DMS 273 treated with DMSO at 0.1 percent for 48 hours (cell line): ENCODE measurements around the gene EWSR1.

Experiments
- DNase-seq: peaks from one replicate; lab custom pipeline; 2025; lab: John Stamatoyannopoulos, UW

Gene EWSR1

GRCh38 chr22:29269731-29270474 is 1.8 kb downstream of the EWSR1 start:
- no peak for DNase-seq

GRCh38 chr22:29270475-29271271 is 2.6 kb downstream of the EWSR1 start:
- DNase-seq: no peak

- no peak for DNase-seq
Observed at GRCh38 chr22:29272624-29273023, 4.6 kb downstream of the EWSR1 start.

GRCh38 chr22:29275167-29275566 is 7.1 kb downstream of the EWSR1 start:
- no peak for DNase-seq

GRCh38 chr22:29275819-29276565 is 7.9 kb downstream of the EWSR1 start:
- DNase-seq: no peak

- no peak for DNase-seq
Observed at GRCh38 chr22:29277927-29278326, 9.9 kb downstream of the EWSR1 start.

- DNase-seq: no peak
Observed at GRCh38 chr22:29284196-29284595, 16.1 kb downstream of the EWSR1 start.

GRCh38 chr22:29288837-29289236 is 20.8 kb downstream of the EWSR1 start:
- DNase-seq: no peak

GRCh38 chr22:29290061-29290460 is 22.0 kb downstream of the EWSR1 start:
- no peak for DNase-seq

- DNase-seq: no peak
Observed at GRCh38 chr22:29291215-29291614, 23.1 kb downstream of the EWSR1 start.

- no peak for DNase-seq
Observed at GRCh38 chr22:29292379-29292778, 24.3 kb downstream of the EWSR1 start.

- DNase-seq: no peak
Observed at GRCh38 chr22:29298641-29299040, 30.6 kb downstream of the EWSR1 start.

- no peak for DNase-seq
Observed at GRCh38 chr22:29299136-29299900, 31.2 kb downstream of the EWSR1 start.

GRCh38 chr22:29300467-29300806 is 32.4 kb downstream of the EWSR1 start:
- no peak for DNase-seq

- DNase-seq: no peak
Observed at GRCh38 chr22:29300807-29301601, 32.9 kb downstream of the EWSR1 start.

GRCh38 chr22:29301716-29302401 is 33.8 kb downstream of the EWSR1 start:
- no peak for DNase-seq

- DNase-seq: no peak
Observed at GRCh38 chr22:29302402-29302680, 34.3 kb downstream of the EWSR1 start.

GRCh38 chr22:29302681-29303465 is 34.8 kb downstream of the EWSR1 start:
- no peak for DNase-seq

GRCh38 chr22:29305836-29306174 is 37.7 kb downstream of the EWSR1 start:
- DNase-seq: no peak

- DNase-seq: no peak
Observed at GRCh38 chr22:29306175-29306834, 38.2 kb downstream of the EWSR1 start, which contains the start of gene GAS2L1. Gene GAS2L1 (plus strand): TSS chr22:29306650. CDS start chr22:29308106, 1,456 bp downstream.
